Uterus (tissue), 2 donors: Measurements from ENCODE around the gene NKG7.

ENCODE experiments used
- CTCF ChIP-seq, 4 experiments: fragments of 200-600 bp in 2 of 4; fragments of 450-650 bp in 2 of 4; sonication (generic) in 2 of 4; IDR thresholded peaks; one replicate each; pipeline ENCODE4 v1.5.1; 2016 to 2019; ENCODE audit warnings: antibody characterized with exemption in 4 of 4, mild to moderate bottlenecking in 2 of 4, moderate library complexity in 1 of 4
- POLR2A ChIP-seq, 2 donors: fragments of 450-650 bp; IDR thresholded peaks; one replicate each; pipeline ENCODE4 v1.6.1; 2016; ENCODE audit warnings: antibody characterized with exemption in 2 of 2, mild to moderate bottlenecking in 1 of 2, moderate library complexity in 1 of 2

GRCh38 chr19:51339687-51340656, 32.5 kb downstream of the NKG7 start:
- TF ChIP-seq CTCF (IDR thresholded peaks at IDR 0.05) (peak in 3 of 4 experiments; percentile 40 to 78 (median 59)), POLR2A (IDR thresholded peaks at IDR 0.05) (peak; percentile 83 to 86)
